Activated CD4-positive, alpha-beta memory T cell treated with anti-CD3 and anti-CD28 coated beads for 36 hours (primary cell): Measurements from ENCODE around the gene AADACL4. TPM values are rescaled to one million over a fixed set of nuclear protein-coding genes. Genes with fewer than 3 reads are reported as not detected.
A peak's percentile ranks its signal among the peaks of the same experiment; 100 is the strongest.

ENCODE experiments used
- CTCF ChIA-PET: fragments of 350-600 bp; sonication (Branson Sonifier 250); formaldehyde crosslinking; loops from one replicate; lab custom pipeline; 2021; ENCODE audit warnings: antibody characterized with exemption, inconsistent platforms; lab: Charles Lee
- POLR2A ChIA-PET: fragments of 350-600 bp; sonication (Branson Sonifier 250); formaldehyde crosslinking; loops from one replicate; lab custom pipeline; 2021; ENCODE audit warnings: antibody characterized with exemption; lab: Charles Lee
- DNase-seq: peaks from one replicate; pipeline ENCODE4 v3.0.0-alpha.2; 2020
- H3K27ac Mint-ChIP-seq: one replicate; pipeline ENCODE4 v1.8.0; 2021; ENCODE audit warnings: mixed read lengths
- H3K27me3 Mint-ChIP-seq: one replicate; pipeline ENCODE4 v1.8.0; 2021; ENCODE audit warnings: mixed read lengths
- H3K36me3 Mint-ChIP-seq: one replicate; pipeline ENCODE4 v1.8.0; 2021; ENCODE audit warnings: mixed read lengths
- H3K4me1 Mint-ChIP-seq: one replicate; pipeline ENCODE4 v1.8.0; 2021; ENCODE audit warnings: low read depth, mixed read lengths
- H3K4me3 Mint-ChIP-seq: one replicate; pipeline ENCODE4 v1.8.0; 2021; ENCODE audit warnings: mild to moderate bottlenecking, mixed read lengths
- H3K9me3 Mint-ChIP-seq: one replicate; pipeline ENCODE4 v1.8.0; 2021; ENCODE audit warnings: mixed read lengths
- intact Hi-C: fragments of 100-400 bp; cut with micrococcal nuclease; formaldehyde crosslinking; loops from one replicate; pipeline ENCODE4 v1.15.1; 2023
- total RNA-seq, 2 experiments: library from RNA; stranded (reverse); gene quantifications; one replicate each; pipeline ENCODE4 v1.2.3, GENCODE V29; 2021

Gene AADACL4
- total RNA-seq, 2 experiments from 2014 or later = not detected

DNA sequence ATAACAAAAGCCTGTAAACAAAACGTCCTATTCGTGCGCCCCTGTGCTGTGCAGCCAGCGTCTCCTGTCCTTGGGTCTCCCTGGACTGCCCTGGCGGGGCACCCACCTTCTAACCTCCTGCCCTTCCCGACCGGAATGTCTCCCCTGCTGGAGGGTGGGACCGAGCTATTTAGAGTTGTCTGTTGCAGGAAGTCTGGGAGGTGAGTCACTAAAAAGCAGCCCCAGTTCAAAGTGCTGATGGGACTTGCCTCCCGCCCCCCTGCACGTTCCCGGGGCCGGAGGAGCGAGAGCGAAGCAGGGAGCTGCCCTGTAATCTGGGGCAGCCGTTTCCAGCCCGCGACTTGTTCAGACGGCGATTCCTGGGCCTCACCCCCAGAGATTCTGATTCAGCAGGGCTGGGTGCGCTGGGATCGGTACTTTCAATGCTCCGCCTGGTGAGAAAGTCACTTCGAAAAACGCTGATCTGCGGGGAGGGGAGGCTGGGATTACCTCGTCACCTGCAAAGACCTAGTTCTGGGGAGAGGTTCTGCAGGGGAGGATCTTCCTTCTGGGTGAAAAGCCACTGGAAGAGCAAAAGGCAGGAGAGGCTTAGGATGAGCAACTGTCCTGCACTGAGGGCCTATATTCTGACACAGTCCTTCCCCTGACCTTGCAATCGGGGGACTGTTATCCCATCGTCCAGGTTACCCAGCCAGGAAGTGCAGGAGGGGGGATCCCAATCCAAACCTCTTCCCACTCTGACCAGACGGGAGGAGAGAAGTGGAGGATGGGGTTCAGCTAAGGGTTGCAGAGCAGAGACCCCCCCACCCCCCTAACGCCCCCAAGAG, 24.7 kb upstream of the AADACL4 start:
- ChIA-PET CTCF (interaction anchor here (0.6 to 4.5 kb wide), 27 partner anchors 11 to 936 kb away, joined by 3 to 38 read pairs (median 5); no protein-coding TSS in a partner anchor), POLR2A (interaction anchor here (0.7 to 4.7 kb wide), 8 partner anchors 15 to 321 kb away, joined by 3 to 26 read pairs (median 4); no protein-coding TSS in a partner anchor)
- Mint-ChIP-seq H3K4me3 (peak overlapping the region; percentile 95), H3K9me3 (no peaks in the 10 kb centered on the region), H3K36me3 (peaks cover 12% of the 10 kb centered on the region), H3K4me1 (peaks cover 42% of the 10 kb centered on the region), H3K27ac (peak overlapping the region; percentile 92), H3K27me3 (no peaks in the 10 kb centered on the region)
- intact Hi-C loops = loop anchor here (1.0 to 10.0 kb wide), 11 partner anchors 15 to 494 kb away; no protein-coding TSS in a partner anchor
- peak; percentile 88 for DNase-seq

DNA sequence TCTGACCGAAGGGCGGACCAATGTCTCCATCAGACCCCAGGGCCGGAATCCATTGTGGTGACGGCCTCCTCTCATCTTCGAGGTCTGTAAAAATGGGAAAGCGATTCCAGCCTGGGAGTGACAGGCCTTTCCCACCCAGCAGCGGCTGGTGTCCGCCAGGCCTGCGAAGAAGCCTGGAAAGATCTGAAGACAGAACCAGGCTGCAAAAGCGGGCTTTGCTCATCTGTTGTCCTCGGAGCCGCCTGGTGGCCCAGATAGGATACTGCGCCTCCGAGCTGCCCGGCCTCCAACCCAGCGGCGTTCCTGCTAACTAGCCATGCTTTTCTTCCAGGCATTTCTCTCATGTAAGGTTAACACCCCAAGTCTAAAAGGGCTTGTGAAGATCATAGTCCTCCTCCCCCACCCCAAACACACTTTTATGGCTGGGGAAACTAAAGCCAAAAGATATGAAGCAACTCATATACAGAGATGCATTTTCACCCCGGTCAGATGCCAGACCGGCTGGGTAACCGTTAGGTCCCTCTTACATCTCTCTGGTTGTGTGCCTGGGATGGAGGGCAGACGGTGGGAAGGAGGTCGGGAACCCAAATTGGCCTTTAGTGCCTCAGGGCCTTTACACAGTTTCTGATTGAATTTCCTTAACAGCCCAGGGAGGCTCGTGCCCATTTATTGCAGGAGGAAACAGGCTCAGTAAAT, 23.9 kb upstream of the AADACL4 start:
- H3K36me3 Mint-ChIP-seq = peaks cover 10% of the 10 kb centered on the region
- CTCF ChIA-PET = interaction anchor here (0.7 to 4.5 kb wide), 31 partner anchors 12 to 388 kb away, joined by 3 to 38 read pairs (median 5); no protein-coding TSS in a partner anchor
- peaks cover 36% of the 10 kb centered on the region for H3K4me1 Mint-ChIP-seq

DNA sequence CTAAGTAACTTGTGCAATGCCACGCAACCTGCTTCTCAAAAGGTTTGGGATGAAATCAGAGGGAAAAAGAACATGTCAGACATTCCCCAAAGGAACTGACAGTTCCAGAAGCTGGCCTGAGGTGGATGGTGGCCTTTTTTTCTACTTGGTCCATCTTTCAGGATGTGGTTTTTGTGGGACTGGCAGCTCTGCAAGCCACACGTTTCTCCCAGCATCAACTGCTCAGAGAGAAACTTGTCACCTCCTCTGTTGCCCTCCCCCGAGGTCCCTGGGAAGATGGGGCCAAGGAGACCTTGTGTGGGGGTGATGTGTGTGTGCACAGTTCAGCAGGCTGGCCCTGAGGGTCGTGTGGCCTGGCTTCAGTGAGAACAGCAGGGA, 23.4 kb upstream of the AADACL4 start:
- Mint-ChIP-seq H3K27me3 (no peaks in the 10 kb centered on the region), H3K4me3 (peak overlapping the region; percentile 95), H3K4me1 (peaks cover 32% of the 10 kb centered on the region), H3K36me3 (peaks cover 10% of the 10 kb centered on the region), H3K27ac (peak overlapping the region; percentile 43), H3K9me3 (no peaks in the 10 kb centered on the region)
- ChIA-PET POLR2A (interaction anchor here (1.0 to 2.9 kb wide), 3 partner anchors 16 to 323 kb away, joined by 3 to 22 read pairs (median 3); no protein-coding TSS in a partner anchor), CTCF (interaction anchor here (0.7 to 4.5 kb wide), 30 partner anchors 16 to 389 kb away, joined by 3 to 38 read pairs (median 5); no protein-coding TSS in a partner anchor)
- peak; percentile 64 for DNase-seq
- intact Hi-C loops = loop anchor here (1.0 to 2.0 kb wide), 2 partner anchors 38 to 213 kb away; no protein-coding TSS in a partner anchor

More for the DNA sequence above, 23.9 kb upstream of the AADACL4 start:
- no peaks in the 10 kb centered on the region for H3K9me3 Mint-ChIP-seq
- no peaks in the 10 kb centered on the region for H3K27me3 Mint-ChIP-seq
- intact Hi-C loops = loop anchor here (1.0 to 10.0 kb wide), 11 partner anchors 16 to 495 kb away; no protein-coding TSS in a partner anchor
- DNase-seq = peak; percentile 87
- peak overlapping the region; percentile 52 for H3K27ac Mint-ChIP-seq
- POLR2A ChIA-PET = interaction anchor here (1.0 to 2.9 kb wide), 4 partner anchors 16 to 322 kb away, joined by 3 to 22 read pairs (median 10); no protein-coding TSS in a partner anchor
- H3K4me3 Mint-ChIP-seq = peak overlapping the region; percentile 95

DNA sequence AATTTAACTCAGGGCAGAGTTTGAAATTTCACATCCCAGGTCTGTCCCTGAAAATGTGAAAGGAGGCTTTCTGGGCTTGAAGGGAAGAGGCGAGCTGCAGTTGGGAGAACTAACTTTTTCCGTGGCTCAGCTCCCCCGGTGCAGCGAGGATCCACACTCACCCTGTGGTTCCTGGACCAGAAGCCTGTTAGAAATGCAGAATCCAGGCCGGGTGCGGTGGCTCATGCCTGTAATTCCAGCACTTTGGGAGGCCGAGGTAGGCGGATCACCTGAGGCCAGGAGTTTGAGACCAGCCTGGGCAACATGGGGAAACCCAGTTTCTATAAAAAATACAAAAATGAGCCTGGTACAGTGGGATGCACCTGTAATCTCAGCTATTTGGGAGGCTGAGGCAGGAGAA, 23.0 kb upstream of the AADACL4 start:
- Mint-ChIP-seq H3K36me3 (peaks cover 8% of the 10 kb centered on the region), H3K27ac (no peak overlapping the region), H3K27me3 (no peaks in the 10 kb centered on the region), H3K4me1 (peaks cover 27% of the 10 kb centered on the region), H3K4me3 (no peak overlapping the region), H3K9me3 (no peaks in the 10 kb centered on the region)
- ChIA-PET POLR2A (no interaction called here), CTCF (interaction anchor here (1.0 to 4.5 kb wide), 22 partner anchors 17 to 389 kb away, joined by 3 to 38 read pairs (median 5); no protein-coding TSS in a partner anchor)
- intact Hi-C loops = loop anchor here (1.0 to 2.0 kb wide), 2 partner anchors 38 to 214 kb away; no protein-coding TSS in a partner anchor
- DNase-seq = no peak

DNA sequence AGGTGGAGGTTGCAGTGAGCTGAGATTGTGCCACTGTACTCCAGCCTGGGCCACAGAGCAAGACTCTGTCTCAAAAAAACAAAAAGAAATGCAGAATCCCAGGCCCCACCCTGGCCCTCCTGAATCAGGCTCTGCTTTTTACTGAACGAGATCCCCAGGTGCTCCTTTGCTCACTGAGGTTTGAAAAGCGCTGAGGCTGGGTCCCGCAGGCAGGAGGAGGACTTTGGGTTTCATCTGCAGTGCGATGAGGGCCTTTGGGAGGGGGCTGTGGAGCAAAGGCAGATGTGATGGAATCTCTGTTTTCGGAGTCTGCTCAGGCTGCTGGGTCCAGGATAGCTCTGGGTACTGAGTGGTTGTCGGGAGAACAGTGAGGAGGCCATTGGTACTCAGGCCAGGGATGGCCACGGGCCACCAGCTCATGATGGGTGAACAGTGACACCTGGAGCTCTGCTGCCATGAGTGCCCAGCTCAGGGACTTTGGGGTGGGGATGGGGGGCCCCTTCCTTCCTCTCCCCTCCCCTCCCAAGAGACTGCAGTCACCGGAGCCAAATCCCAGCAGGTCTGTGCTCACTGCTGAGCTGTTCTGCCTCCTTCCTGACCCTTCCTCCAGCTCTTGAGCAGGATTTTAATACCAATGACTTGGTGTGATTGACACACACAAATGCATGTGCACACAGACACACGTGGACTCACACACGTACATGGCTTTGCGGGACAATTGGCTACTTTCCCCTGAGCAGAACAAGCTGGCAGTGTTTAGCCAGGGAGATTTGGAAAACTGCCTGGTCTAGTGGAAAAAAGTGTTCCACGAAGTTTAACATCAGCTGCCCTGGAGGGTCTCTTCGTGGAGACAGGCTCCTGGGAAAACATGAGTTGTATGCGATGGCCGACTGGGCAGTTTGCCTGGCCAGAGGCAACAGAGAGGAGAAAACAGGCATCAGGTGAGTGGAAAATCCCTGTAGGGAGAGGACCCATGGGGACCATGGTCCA, 22.2 kb upstream of the AADACL4 start:
- peaks cover 2% of the 10 kb centered on the region for H3K36me3 Mint-ChIP-seq
- H3K4me1 Mint-ChIP-seq = peaks cover 25% of the 10 kb centered on the region
- POLR2A ChIA-PET = no interaction called here
- no peaks in the 10 kb centered on the region for H3K9me3 Mint-ChIP-seq
- H3K4me3 Mint-ChIP-seq = no peak overlapping the region
- no peak for DNase-seq
- no peak overlapping the region for H3K27ac Mint-ChIP-seq
- no peaks in the 10 kb centered on the region for H3K27me3 Mint-ChIP-seq
- intact Hi-C loops = loop anchor here (2.0 kb wide), 1 partner anchor 37 kb away; no protein-coding TSS in a partner anchor
- CTCF ChIA-PET = interaction anchor here (1.1 to 4.5 kb wide), 10 partner anchors 17 to 350 kb away, joined by 3 to 31 read pairs (median 8); no protein-coding TSS in a partner anchor

DNA sequence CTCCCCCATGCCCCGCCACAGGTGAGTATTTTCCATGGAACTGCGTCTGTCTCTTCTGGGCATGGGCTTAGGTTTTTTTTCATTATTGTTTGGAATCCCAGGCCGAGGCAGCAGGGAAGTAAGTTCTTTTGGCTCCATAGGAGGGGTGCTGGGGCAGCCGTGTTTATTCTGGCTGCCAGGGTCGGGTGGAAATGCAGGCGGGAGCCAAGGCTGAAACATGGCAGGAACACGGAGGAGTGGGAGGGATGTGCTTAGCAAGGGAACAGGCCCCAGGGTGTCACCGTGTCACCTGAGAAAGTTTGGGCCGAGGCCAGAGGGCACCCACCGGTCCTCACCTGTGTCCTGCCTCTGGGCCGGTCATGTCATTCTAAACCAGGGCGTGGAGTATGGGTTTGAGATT, 21.4 kb upstream of the AADACL4 start:
- Mint-ChIP-seq H3K4me3 (no peak overlapping the region), H3K27ac (no peak overlapping the region), H3K36me3 (no peaks in the 10 kb centered on the region), H3K4me1 (peaks cover 28% of the 10 kb centered on the region), H3K9me3 (no peaks in the 10 kb centered on the region), H3K27me3 (no peaks in the 10 kb centered on the region)
- ChIA-PET POLR2A (no interaction called here), CTCF (interaction anchor here (1.3 to 1.6 kb wide), 3 partner anchors 21 to 308 kb away, joined by 3 to 4 read pairs (median 4); no protein-coding TSS in a partner anchor)
- DNase-seq = no peak
- intact Hi-C loops = no loop called here

DNA sequence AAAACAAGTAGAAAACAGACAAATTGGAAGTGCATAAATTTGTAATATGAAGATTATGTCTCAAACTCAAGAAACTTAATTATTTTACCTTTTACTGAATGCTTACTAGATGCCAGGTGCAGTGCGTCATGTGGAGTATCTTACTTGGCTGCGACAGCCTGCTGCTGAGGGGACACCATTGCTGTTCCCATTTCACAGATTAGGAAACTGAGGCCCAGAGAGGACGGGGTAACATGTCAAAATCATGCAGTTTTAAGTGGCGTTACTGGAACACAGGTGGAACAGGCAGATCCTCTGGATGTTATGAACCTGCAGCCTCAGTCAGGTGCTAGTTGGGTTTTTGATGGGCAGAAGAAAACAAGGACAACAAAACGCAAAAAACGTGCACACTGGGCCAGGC, 18.6 kb upstream of the AADACL4 start:
- H3K4me3 Mint-ChIP-seq = no peak overlapping the region
- no peaks in the 10 kb centered on the region for H3K36me3 Mint-ChIP-seq
- H3K27ac Mint-ChIP-seq = no peak overlapping the region
- ChIA-PET POLR2A (no interaction called here), CTCF (no interaction called here)
- H3K9me3 Mint-ChIP-seq = no peaks in the 10 kb centered on the region
- H3K27me3 Mint-ChIP-seq = no peaks in the 10 kb centered on the region
- intact Hi-C loops = no loop called here
- H3K4me1 Mint-ChIP-seq = peaks cover 13% of the 10 kb centered on the region
- DNase-seq = no peak

DNA sequence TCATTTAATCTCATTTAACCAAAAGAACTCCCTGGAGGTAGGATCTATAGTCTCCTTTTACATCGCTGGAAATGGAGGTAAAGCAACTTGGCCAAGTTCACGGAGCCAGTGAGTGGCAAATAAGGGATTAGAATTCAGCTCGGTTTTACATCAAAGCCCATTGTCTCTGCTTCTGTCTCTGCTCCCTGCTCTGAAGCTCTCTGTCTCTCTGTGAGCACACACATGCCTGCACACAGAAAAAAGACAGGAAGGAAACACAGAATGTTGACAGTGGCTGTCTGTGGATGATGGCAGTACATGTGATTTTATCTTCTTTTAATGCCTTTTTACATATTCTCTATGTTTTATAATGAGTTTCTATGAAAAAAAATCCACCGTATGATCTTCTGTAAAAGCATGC, 17.0 kb upstream of the AADACL4 start:
- H3K4me1 Mint-ChIP-seq = peaks cover 6% of the 10 kb centered on the region
- no peak overlapping the region for H3K27ac Mint-ChIP-seq
- intact Hi-C loops = no loop called here
- no peaks in the 10 kb centered on the region for H3K36me3 Mint-ChIP-seq
- ChIA-PET POLR2A (no interaction called here), CTCF (no interaction called here)
- H3K27me3 Mint-ChIP-seq = no peaks in the 10 kb centered on the region
- H3K4me3 Mint-ChIP-seq = no peak overlapping the region
- no peak for DNase-seq
- no peaks in the 10 kb centered on the region for H3K9me3 Mint-ChIP-seq

DNA sequence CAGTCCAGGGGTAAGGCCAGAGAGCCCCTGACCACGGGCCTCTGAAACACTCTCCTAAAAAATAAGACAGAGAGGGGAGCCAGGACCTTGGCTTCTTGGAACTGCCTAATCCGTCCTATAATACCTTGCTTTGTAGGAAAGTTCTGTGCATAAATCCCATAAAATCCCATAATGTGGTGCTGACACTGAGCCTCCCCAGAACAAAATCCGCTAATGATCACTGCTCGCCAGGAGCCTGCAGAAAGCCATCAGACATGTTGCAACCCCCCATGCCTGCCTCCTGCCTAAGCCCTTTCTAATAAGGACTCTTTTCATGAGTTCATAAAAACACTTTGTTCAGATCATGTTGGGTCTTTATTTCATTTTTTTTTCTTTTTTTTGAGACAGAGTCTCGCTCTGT, 16.6 kb upstream of the AADACL4 start:
- ChIA-PET CTCF (no interaction called here), POLR2A (no interaction called here)
- Mint-ChIP-seq H3K9me3 (no peaks in the 10 kb centered on the region), H3K27me3 (no peaks in the 10 kb centered on the region), H3K4me1 (peaks cover 6% of the 10 kb centered on the region), H3K36me3 (no peaks in the 10 kb centered on the region), H3K4me3 (no peak overlapping the region), H3K27ac (no peak overlapping the region)
- no peak for DNase-seq
- intact Hi-C loops = no loop called here

DNA sequence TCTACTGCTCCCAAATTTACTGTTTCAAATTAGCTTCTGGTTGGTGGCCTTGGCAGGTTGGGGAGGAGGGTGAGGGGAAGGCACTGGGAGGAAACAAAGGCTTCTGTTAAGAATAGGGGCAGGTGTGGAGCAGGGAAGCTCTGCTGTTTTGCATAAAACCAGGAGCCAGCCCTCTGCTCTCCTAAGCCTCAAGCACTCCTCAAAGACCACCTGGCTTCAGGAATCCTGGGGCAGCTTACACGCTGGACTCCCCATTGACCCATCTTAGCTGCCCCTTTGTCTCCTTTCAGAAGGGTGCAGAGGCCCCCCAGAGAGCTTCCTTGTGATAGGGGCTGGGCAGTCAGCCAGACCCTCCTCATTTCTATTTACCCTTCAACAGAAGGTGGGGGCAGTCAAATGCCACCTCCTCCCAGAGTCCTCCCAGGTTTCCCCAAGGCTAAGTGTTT, 14.4 kb upstream of the AADACL4 start:
- intact Hi-C loops = no loop called here
- H3K27ac Mint-ChIP-seq = no peak overlapping the region
- H3K9me3 Mint-ChIP-seq = no peaks in the 10 kb centered on the region
- no peaks in the 10 kb centered on the region for H3K36me3 Mint-ChIP-seq
- CTCF ChIA-PET = interaction anchor here (4.1 kb wide), 1 partner anchor 29 kb away, joined by 19 read pairs; no protein-coding TSS in a partner anchor
- POLR2A ChIA-PET = no interaction called here
- DNase-seq = no peak
- peaks cover 3% of the 10 kb centered on the region for H3K4me1 Mint-ChIP-seq
- no peak overlapping the region for H3K4me3 Mint-ChIP-seq
- peaks cover 3% of the 10 kb centered on the region for H3K27me3 Mint-ChIP-seq
